H1 (cell line): ENCODE data around the gene JMJD8. TPM values are rescaled to one million over a fixed set of nuclear protein-coding genes. Genes with fewer than 3 reads are reported as not detected.
"Not testable (repeated sequence)": the region's sequence is repeated elsewhere in the genome, so short reads cannot be mapped to it uniquely, and the experiment has no call there.

Experiments
- CTCF ChIA-PET: fragments of 300-600 bp; sonication (Branson Sonifier 250); formaldehyde crosslinking; loops from one replicate; lab custom pipeline; 2021; ENCODE audit not compliant: partially characterized antibody; lab: Charles Lee
- POLR2A ChIA-PET: fragments of 300-600 bp; sonication (Branson Sonifier 250); formaldehyde crosslinking; loops from one replicate; lab custom pipeline; 2021; ENCODE audit warnings: inconsistent platforms; ENCODE audit not compliant: partially characterized antibody; lab: Charles Lee
- DNase-seq, 2 experiments: peaks; one replicate each; pipeline versions ENCODE4 v3.0.0 to v3.0.0-alpha.2; 2010 to 2022; ENCODE audit warnings: low spot score in 2 of 2, low read depth in 1 of 2, mixed read lengths in 1 of 2
- FAIRE-seq: peaks from 2 replicates; lab custom pipeline; 2011; peaks lifted over from hg19 to GRCh38; lab: Jason Lieb, UNC
- H2AFZ ChIP-seq: 2 replicates; pipeline ENCODE4 v1.8.1; 2012; ENCODE audit warnings: low read length, inconsistent platforms
- H2AK5ac ChIP-seq: 2 replicates; pipeline ENCODE4 v1.6.1; 2013; ENCODE audit warnings: low read depth, low read length
- H2BK120ac ChIP-seq: replicated peaks from 2 replicates; pipeline ENCODE3; 2013; ENCODE audit warnings: low read depth, low read length, inconsistent platforms
- H2BK12ac ChIP-seq: 2 replicates; pipeline ENCODE4 v1.6.1; 2013; ENCODE audit warnings: low read depth, low read length
- H2BK15ac ChIP-seq: 2 replicates; pipeline ENCODE4 v1.6.1; 2013; ENCODE audit warnings: low read length
- H2BK20ac ChIP-seq: 2 replicates; pipeline ENCODE4 v1.6.1; 2013; ENCODE audit warnings: low read length
- H2BK5ac ChIP-seq: 2 replicates; pipeline ENCODE4 v1.6.1; 2013; ENCODE audit warnings: low read depth, low read length
- H3K14ac ChIP-seq: 2 replicates; pipeline ENCODE4 v1.6.1; 2013; ENCODE audit warnings: inconsistent platforms; ENCODE audit not compliant: insufficient read length
- H3K18ac ChIP-seq: 2 replicates; pipeline ENCODE4 v1.6.1; 2013; ENCODE audit warnings: low read length; ENCODE audit errors: extremely low read depth
- H3K23ac ChIP-seq: 2 replicates; pipeline ENCODE4 v1.6.1; 2013; ENCODE audit warnings: inconsistent platforms; ENCODE audit not compliant: insufficient read length
- H3K23me2 ChIP-seq: 2 replicates; pipeline ENCODE4 v1.6.1; 2013; ENCODE audit warnings: low read depth, low read length
- H3K27ac ChIP-seq: 2 replicates; pipeline ENCODE4 v1.6.1; 2011; ENCODE audit warnings: low read depth, low read length, inconsistent platforms
- H3K27me3 ChIP-seq, 4 experiments: replicated peaks in 1 of 4; 1 replicate in 1 of 4; 2 replicates in 3 of 4; pipeline versions ENCODE4 v1.6.1 to v1.8.1; 2011 to 2013; ENCODE audit warnings: low read length in 3 of 4, mild to moderate bottlenecking in 3 of 4, inconsistent platforms in 2 of 4, mixed read lengths in 2 of 4, moderate library complexity in 1 of 4; ENCODE audit not compliant: control insufficient read depth in 3 of 4, insufficient read depth in 3 of 4; ENCODE audit errors: extremely low read depth in 1 of 4
- H3K36me3 ChIP-seq, 4 experiments: 2 replicates each; pipeline versions ENCODE4 v1.6.1 to v1.8.1; 2011 to 2013; ENCODE audit warnings: mild to moderate bottlenecking in 4 of 4, low read length in 3 of 4, moderate library complexity in 2 of 4, control low read depth in 1 of 4, inconsistent platforms in 1 of 4; ENCODE audit not compliant: insufficient read depth in 4 of 4, control insufficient read depth in 2 of 4
- H3K4ac ChIP-seq: replicated peaks from 2 replicates; pipeline ENCODE3; 2013; ENCODE audit warnings: low read length, low read depth, mixed read lengths, inconsistent platforms; ENCODE audit not compliant: insufficient read length
- H3K4me1 ChIP-seq, 4 experiments: replicated peaks in 1 of 4; 1 replicate in 1 of 4; 2 replicates in 3 of 4; pipeline versions ENCODE4 v1.6.1 to v1.8.1; 2011 to 2013; ENCODE audit warnings: low read length in 3 of 4, inconsistent platforms in 2 of 4, mixed read lengths in 1 of 4; ENCODE audit not compliant: insufficient read depth in 4 of 4, control insufficient read depth in 3 of 4
- H3K4me2 ChIP-seq, 2 experiments: 2 replicates each; pipeline versions ENCODE4 v1.6.1 to v1.8.1; 2011 to 2013; ENCODE audit warnings: low read depth in 2 of 2, low read length in 2 of 2, control low read depth in 1 of 2, inconsistent platforms in 1 of 2, mild to moderate bottlenecking in 1 of 2; ENCODE audit not compliant: insufficient read depth in 1 of 2
- H3K4me3 ChIP-seq, 4 experiments: fragments of 200-600, 300-600 bp in 1 of 4; sonication (generic), shearing (Covaris generic), sonication (Bioruptor Twin) in 1 of 4; 2 replicates each; pipeline versions ENCODE4 v1.5.1 to v1.8.1; 2011 to 2016; ENCODE audit warnings: low read length in 4 of 4, low read depth in 3 of 4, control low read depth in 2 of 4, inconsistent platforms in 2 of 4, mild to moderate bottlenecking in 2 of 4, mixed read lengths in 1 of 4, moderate library complexity in 1 of 4; ENCODE audit not compliant: insufficient read depth in 2 of 4; ENCODE audit errors: extremely low read depth in 1 of 4
- H3K56ac ChIP-seq: replicated peaks from 2 replicates; pipeline ENCODE3; 2013; ENCODE audit warnings: low read depth, mild to moderate bottlenecking, mixed read lengths, low read length, inconsistent platforms; ENCODE audit not compliant: insufficient read length
- H3K79me1 ChIP-seq: 2 replicates; pipeline ENCODE4 v1.6.1; 2013; ENCODE audit warnings: low read depth, low read length, control low read depth
- H3K79me2 ChIP-seq, 2 experiments: 2 replicates each; pipeline versions ENCODE4 v1.6.1 to v1.8.1; 2012 to 2013; ENCODE audit warnings: low read length in 2 of 2, mild to moderate bottlenecking in 2 of 2, inconsistent platforms in 1 of 2; ENCODE audit not compliant: insufficient read depth in 2 of 2, control insufficient read depth in 1 of 2
- H3K9ac ChIP-seq, 4 experiments: replicated peaks in 1 of 4; 1 replicate in 1 of 4; 2 replicates in 3 of 4; pipeline versions ENCODE4 v1.6.1 to v1.8.1; 2011 to 2013; ENCODE audit warnings: low read depth in 3 of 4, low read length in 3 of 4, control low read depth in 2 of 4, mild to moderate bottlenecking in 2 of 4, moderate library complexity in 2 of 4, inconsistent platforms in 1 of 4; ENCODE audit errors: extremely low read depth in 1 of 4
- H3K9me3 ChIP-seq, 2 experiments: 2 replicates each; pipeline versions ENCODE4 v1.6.1 to v1.8.1; 2012 to 2013; ENCODE audit warnings: mild to moderate bottlenecking in 2 of 2, moderate library complexity in 2 of 2, control low read depth in 1 of 2, inconsistent platforms in 1 of 2, low read depth in 1 of 2, low read length in 1 of 2, mixed read lengths in 1 of 2; ENCODE audit not compliant: insufficient read depth in 2 of 2
- H4K20me1 ChIP-seq, 2 experiments: replicated peaks in 1 of 2; 2 replicates each; pipeline versions ENCODE3 to v1.8.1; 2011 to 2013; ENCODE audit warnings: inconsistent platforms in 2 of 2, low read length in 2 of 2, mild to moderate bottlenecking in 1 of 2; ENCODE audit not compliant: insufficient read depth in 2 of 2, control insufficient read depth in 1 of 2
- H4K5ac ChIP-seq: 2 replicates; pipeline ENCODE4 v1.6.1; 2013; ENCODE audit warnings: low read length, low read depth, mixed read lengths, inconsistent platforms; ENCODE audit not compliant: insufficient read length
- H4K8ac ChIP-seq: 2 replicates; pipeline ENCODE4 v1.8.0; 2013; ENCODE audit warnings: mild to moderate bottlenecking, moderate library complexity, low read length, inconsistent platforms; ENCODE audit not compliant: insufficient read depth; ENCODE audit errors: extremely low read depth
- H4K91ac ChIP-seq: replicated peaks from 2 replicates; pipeline ENCODE3; 2013; ENCODE audit warnings: low read length, mixed read lengths, inconsistent platforms; ENCODE audit not compliant: insufficient read length
- CREB1 ChIP-seq: IDR thresholded peaks from 2 replicates; pipeline ENCODE4 v1.6.1; 2012; ENCODE audit warnings: inconsistent platforms
- WGBS, 2 experiments: shearing (Covaris generic) in 1 of 2; methylation state at CpG; one replicate each; pipeline versions ENCODE4 v1.1.6 to v1.1.7; 2013 to 2015; ENCODE audit warnings: low lambda C conversion rate in 2 of 2, mixed read lengths in 2 of 2, inconsistent platforms in 1 of 2, low coverage in 1 of 2, missing lambda C conversion rate in 1 of 2; ENCODE audit not compliant: insufficient replicate concordance in 2 of 2, insufficient coverage in 1 of 2, insufficient read length in 1 of 2; ENCODE audit errors: extremely low coverage in 1 of 2, missing lambda C conversion rate in 1 of 2; 5-methylcytosine and 5-hydroxymethylcytosine counted together
- polyA plus RNA-seq, 7 experiments: library from polyadenylated mRNA; depleted of rRNA in 3 of 7; stranded (reverse) in 5 of 7; unstranded in 2 of 7; fragments of >200 nt in 5 of 7; fragments of 200-250 nt in 2 of 7; gene quantifications; 1 replicate in 5 of 7; 2 replicates in 1 of 7; 4 replicates in 1 of 7; pipeline versions ENCODE4 v1.2.1 to v1.2.3, GENCODE V29; 2011 to 2013; ENCODE audit warnings: missing spikeins in 2 of 7, mixed read lengths in 2 of 7
- total RNA-seq: library from RNA; stranded (reverse); fragmentation: NEBNext Ultra II Directional; extraction: Animal tissue kit (Norgen Biotek cat#: 25700); gene quantifications from 2 replicates; pipeline ENCODE4 v1.2.1, GENCODE V29; 2021

JMJD8 gene
- total and polyA plus RNA-seq, 2 of the 8 experiments (the other 6 are each of a cell fraction or from before 2014, with no cell fraction given) = 46.4 to 87.4 TPM

GRCh38 chr16:692356-693108 is 8.4 kb upstream of the JMJD8 start (continued):
- TF ChIP-seq CREB1 = no peak

- peak overlapping the region; percentile 75; the same call in 1 of the 2 replicates for H2AK5ac ChIP-seq
- H2BK5ac ChIP-seq, H3K23ac ChIP-seq, H3K4me3 ChIP-seq, H2BK15ac ChIP-seq, H3K79me2 ChIP-seq, H3K36me3 ChIP-seq, H3K27ac ChIP-seq, H2BK120ac ChIP-seq, H3K14ac ChIP-seq, H4K8ac ChIP-seq, H3K79me1 ChIP-seq, H4K91ac ChIP-seq, H3K56ac ChIP-seq, H4K5ac ChIP-seq, H3K9ac ChIP-seq, H3K9me3 ChIP-seq, DNase-seq, H3K4ac ChIP-seq, H2BK20ac ChIP-seq, FAIRE-seq, H2AFZ ChIP-seq, H3K4me2 ChIP-seq, H3K18ac ChIP-seq: not testable (repeated sequence)
- H2BK12ac ChIP-seq = peak overlapping the region; percentile 60; the same call in 1 of the 2 replicates
- peaks cover 15% of the 10 kb centered on the region for H3K23me2 ChIP-seq
- CTCF ChIA-PET = interaction anchor here (0.6 to 1.5 kb wide), 3 partner anchors 12 to 402 kb away, joined by 3 to 4 read pairs (median 4); no protein-coding TSS in a partner anchor
- H3K27me3 ChIP-seq = peaks cover 1 to 46% (median 29%) of the 10 kb centered on the region in 4 experiments
- peaks cover 0 to 23% (median 15%) of the 10 kb centered on the region in 4 experiments; a peak in 5 of 7 replicates for H3K4me1 ChIP-seq
- WGBS, 2 experiments = 87% methylated on average over 16 of the region's 16 CpGs; no CpG with 5 or more reads in 1 of the 2 experiments
- POLR2A ChIA-PET = interaction anchor here (2.0 to 4.1 kb wide), 3 partner anchors 11 to 16 kb away, joined by 12 to 39 read pairs (median 26); partner anchors contain the start of genes RHBDL1 and STUB1
- H4K20me1 ChIP-seq = peaks cover 0 to 15% of the 10 kb centered on the region in 2 experiments
Measured at GRCh38 chr16:691242-691641, 7.1 kb upstream of the JMJD8 start.
